Activated T-helper 1 cell treated with anti-CD3 and anti-CD28 coated beads, Interleukin-2, amount 50 U/mL, for 16 hours (primary cell): Measurements from ENCODE around the gene CST3.
"Not testable (repeated sequence)": the region's sequence is repeated elsewhere in the genome, so short reads cannot be mapped to it uniquely, and the experiment has no call there.

Experiments
- DNase-seq, 2 donors: peaks; one replicate each; pipeline ENCODE4 v3.0.0-alpha.2; 2020; ENCODE audit warnings: low read depth in 1 of 2, low spot score in 1 of 2

The CST3 gene, protein sequence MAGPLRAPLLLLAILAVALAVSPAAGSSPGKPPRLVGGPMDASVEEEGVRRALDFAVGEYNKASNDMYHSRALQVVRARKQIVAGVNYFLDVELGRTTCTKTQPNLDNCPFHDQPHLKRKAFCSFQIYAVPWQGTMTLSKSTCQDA

DNA sequence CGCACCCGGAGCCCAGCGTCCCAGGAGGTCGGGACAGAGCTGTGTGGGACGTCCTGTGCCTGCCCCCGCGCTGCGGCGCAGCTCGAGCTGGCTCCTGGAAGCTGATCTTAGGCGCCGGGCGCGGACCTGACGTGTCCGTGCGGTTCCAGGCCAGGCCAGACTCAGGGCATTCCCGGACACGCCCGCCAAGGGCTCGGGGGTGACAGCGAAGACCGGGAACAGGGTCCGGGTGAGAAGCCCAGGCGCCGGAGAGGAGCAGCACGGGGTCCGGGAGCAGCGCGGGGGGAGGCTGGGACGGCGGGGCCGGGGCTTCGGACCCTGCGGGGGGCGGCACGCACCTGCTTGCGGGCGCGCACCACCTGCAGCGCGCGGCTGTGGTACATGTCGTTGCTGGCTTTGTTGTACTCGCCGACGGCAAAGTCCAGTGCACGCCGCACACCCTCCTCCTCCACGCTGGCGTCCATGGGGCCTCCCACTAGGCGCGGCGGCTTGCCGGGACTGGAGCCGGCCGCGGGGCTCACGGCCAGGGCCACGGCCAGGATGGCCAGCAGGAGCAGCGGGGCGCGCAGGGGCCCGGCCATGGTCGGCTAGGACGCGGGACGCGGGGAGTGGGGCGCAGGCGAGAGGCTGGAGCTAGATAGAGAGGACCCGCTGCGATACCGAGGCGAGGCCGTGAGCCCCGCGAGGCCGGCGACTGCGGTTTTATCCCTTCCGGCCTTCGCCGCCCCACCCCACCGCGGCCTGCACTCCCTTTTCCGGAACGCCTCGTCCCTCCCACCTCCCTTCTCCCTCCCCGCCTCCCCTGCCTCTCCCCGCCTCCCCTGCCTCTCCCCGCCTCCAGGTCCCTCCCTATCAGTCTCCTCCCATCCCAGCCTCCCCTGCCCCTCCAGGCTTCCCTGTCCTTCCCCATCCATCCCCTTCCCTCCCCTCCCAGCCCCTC is at the start of gene CST3:
TSS of gene CST3 (minus strand) at position 674 of the 940 bp plus-strand sequence. CDS start at position 581, 93 bp downstream.
- no peak for DNase-seq

DNA sequence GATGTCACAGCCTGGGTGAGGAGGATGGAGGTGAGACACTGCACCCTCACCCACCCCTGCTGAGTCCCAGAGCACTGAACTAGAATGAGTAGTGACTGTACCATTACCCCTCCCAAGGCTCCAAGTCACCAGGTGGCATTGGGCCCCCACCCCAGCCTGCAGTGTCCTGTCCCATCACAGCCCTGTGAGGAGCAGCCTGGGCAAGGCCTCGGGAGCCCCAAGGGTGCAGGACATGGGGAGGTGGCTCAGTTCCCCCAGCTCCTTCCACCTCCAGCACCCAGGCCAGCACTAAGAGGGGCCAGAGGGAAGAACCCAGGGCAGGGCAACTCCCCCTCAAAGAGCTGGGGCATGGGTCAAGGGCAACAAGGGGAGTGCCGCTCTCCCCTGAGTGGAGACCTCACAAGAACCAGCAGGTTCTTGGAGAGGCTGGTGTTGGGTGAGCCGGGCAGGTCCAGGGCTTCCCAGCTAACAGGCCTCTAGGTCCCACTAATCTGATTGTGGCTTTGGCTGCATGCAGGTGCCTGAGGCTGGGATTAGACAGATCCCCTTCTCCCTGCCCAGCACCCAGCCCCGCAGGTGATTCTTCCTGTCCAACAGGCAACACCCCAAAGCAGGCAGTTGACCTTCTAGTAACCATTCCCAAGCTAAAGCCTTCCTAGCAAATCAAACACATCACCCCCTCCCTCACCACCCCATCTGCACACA is 48.4 kb upstream of the CST3 start:
- no peak for DNase-seq

DNA sequence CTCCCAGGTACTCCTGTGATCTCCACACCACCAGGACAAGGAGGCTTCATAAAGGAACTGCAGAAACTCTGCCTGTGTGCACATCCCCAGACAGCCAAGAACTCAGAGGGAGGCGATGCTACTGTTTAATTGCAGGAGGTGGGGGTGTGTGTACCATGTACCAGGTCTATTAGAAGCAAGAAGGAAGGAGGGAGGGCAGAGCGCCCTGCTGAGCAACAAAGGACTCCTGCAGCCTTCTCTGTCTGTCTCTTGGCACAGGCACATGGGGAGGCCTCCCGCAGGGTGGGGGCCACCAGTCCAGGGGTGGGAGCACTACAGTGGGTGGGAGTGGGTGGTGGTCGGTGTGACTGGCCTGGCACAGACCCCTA is 47.8 kb upstream of the CST3 start:
- DNase-seq, result not testable (repeated sequence)

DNA sequence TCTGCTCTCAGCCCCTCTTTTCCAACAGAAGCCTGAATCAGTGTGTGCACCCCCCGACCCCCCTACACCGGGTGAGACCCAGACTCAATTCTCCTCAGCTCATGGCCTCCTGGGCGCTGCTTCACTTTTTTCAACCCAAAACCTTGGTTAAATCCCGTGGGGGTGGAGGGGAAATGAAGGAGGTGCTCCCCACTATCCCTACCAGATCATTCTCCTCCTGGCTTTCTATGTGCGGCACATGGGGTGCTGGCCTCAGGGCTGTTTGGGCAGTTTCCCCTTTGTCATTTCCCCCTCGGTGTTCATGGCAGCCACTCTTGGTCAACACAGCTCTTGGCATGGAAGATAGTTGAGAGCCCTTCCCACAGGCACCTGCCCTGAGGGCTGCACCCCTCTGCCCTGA is 46.5 kb upstream of the CST3 start:
- no peak for DNase-seq

DNA sequence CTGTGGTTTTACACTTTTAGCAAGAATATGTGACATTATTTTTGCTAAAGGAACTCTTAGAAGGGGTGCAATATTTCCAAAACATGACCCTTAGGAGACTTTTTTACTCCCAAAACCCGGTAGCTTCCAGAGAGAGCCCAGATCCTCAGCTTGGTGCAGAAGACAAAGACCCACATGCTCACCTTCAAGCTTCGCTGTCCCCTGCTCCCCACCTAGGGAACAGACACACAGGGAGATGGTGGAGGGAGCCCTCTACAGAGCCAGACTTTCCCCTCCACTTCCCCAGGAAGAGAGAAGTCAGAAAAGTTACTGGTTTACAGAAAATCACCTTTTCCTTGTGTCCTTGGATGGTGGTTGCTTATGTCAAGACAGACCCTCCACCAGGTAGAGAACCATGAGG is 46.1 kb upstream of the CST3 start:
- no peak for DNase-seq

DNA sequence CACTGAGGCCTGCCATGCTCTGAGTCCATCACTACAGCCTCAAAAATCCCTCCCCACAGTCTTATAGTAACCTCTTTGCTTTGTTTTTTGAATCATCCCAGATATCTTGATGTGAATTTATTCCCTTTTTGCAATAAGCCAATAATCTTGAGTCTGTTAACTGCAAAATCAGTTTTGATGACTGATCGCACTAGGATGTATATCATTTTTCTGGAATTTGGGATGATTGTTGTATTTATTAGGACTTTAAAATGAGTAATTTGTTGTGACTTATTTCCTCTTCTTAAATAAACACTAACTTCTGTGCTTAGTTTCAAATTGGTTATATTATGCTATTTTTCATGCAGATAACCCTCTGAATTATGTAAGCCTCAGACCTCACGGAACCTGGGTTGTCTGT is 45.5 kb upstream of the CST3 start:
- no peak for DNase-seq

DNA sequence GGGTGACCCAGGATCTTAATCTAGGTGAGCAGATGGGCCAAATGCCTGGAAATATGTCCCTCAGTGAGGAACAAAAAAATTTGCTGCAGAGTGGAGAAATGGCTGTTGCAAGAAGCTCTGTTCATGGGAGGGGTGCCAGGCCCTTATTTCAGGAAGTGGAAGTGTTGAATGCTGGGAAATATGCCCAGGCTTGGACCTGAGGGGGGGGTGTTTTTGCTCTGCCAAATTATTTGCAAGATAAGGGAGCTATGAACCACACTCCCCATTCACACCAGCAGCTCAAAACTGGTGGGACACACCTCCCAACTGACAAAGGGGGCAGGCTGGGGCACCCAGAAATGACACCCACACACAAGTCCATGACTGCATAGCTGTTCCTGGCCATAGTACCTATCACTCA is 42.4 kb upstream of the CST3 start:
- no peak for DNase-seq

DNA sequence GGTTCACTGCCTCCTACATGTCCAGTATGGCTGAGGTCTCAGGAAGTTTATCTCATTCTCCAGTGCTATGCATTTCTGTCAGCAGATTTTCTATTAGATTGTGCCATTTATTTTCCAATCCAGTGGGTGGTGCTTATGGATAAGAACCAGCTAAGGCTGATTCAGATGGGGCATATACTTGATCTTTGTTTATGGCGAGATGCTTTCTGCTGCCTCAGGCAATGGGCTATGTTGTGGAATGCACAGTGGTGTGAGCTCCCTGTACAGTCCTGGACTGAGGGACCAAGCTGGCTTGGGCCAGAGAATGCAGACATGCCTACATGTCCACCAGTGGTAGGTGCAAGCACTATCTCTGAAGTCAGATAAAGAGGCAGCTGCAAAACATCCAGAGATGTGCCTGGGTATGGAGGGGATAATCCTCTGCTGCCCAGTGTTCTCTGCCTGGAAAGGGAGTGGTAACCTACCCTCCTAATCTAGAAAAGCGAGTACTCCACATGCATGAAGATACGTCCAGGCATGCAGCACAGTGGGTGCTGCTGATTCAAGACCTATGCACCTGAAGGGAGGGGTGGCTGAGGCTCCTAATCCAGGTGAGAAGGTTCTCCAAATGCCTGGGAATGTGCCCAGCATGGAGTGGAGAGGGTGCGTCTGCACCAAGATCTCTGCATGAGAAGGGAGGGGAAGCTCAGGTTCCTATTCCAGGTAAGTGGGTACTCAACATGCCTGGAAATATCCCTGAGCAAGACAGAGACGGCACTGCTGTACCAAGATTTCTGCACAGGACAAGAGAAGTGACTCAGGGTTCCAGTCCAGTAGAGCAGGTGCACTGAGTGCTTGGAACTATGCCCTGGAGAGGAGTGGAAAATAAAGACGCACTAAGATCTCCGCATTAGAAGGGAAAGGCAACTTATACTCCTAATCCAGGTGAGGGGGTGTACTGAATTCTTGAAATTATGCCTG is 41.7 kb upstream of the CST3 start:
- no peak for DNase-seq

DNA sequence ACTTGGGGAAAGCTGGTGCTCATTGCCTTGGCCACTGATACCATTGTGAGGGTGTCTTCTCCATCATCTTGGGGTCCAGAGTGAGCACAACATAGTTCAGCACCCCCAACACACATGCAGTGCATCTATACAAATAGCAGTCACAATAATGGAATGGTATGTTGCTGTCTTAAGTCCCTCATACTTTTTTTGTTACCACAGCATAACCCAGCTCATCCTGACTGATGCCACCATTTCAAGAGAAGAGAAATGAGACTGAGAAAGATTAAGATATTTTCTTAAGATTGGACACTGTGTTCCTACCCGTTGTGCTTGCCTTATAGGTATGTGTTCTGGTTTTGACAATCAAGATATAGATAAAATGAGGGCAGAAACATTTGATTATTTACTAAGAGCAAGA is 35.5 kb upstream of the CST3 start:
- DNase-seq, result no peak

DNA sequence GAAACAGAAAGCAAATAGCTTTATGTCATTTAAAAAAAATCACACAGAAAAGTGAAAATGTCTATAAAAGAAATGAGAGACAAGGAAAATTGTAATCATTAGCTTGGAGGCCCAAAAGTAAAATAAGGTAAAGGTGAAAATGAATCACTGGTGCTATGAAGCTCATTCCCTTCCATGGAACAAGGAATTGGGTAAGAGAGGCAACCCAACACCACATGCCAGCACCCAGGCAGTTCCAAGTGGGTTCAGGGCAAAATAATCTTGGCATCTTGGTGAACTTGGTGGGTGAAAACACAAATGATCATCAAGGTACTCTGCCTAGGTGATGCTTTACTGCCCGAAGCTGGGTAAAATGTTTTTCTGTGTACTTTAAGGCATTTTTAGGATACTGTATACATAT is 34.4 kb upstream of the CST3 start:
- no peak for DNase-seq

DNA sequence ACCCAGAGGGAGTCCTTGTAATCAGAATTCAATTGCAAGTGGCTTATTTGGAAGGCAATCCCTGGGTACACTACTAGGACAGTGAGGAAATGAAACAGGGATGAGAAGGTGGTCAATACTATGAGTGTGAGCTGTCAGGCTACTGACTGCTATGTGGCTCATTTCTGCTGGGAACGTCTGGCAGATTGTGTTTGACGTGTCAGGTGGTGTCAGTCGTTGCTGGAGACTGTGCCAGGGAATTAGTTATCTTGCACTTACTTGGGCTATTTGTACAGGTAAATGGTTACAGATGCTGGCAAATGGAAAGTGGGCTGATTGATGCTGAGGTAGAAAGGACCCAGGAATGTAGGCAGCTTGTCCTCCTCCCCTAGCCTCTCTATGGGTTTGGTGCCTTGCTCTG is 33.7 kb upstream of the CST3 start:
- DNase-seq, result no peak

DNA sequence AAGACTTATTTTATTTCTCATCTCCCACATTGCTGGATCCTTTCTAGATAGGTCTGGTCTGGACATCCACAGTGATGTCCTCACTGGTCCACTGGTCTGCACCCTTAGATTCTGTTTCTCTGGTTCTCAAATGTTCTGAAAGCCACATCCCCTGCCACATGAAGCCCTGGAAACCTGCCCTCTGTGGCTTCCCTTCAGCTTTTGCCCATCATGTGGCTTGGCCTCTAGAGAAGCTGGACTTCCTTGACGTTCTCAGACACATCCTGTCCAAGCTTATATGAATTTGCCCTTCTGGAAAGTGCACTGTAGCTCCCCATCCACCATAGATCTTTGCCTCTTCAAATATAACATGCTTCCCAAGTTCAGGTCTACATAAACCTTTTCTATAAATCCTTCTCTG is 32.6 kb upstream of the CST3 start:
- no peak for DNase-seq

DNA sequence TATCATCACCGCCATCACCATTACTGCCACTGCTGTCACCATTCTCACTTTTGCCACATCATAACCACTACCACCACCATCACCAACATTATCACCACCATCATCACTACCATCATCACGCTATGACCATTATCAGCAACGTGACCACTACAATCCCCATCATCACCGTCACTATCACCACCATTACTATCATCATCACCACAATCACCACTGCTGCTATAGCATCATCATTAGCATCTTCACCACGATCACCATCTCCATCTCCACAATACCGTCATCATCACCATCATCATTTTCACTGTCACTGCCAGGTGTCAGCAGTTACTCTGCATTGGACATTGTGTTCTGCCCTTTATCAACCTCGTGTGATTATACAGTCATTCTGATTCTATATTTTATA is 32.1 kb upstream of the CST3 start:
- no peak for DNase-seq

DNA sequence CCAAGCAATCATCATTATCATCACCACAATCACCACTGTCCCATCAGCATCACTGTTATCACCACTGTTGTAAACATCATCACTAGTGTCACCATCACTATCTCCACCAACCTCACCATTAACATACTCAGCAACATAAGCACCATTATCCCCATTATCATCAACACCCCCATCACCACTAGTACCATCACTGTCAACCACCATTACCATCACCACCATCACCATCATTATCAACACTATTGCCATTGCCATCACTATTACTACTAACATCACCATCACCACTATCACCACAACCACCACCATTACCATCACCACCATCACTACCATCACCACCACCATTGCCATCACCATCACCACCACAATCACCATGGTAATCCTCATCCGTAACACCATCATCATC is 31.6 kb upstream of the CST3 start:
- no peak for DNase-seq

DNA sequence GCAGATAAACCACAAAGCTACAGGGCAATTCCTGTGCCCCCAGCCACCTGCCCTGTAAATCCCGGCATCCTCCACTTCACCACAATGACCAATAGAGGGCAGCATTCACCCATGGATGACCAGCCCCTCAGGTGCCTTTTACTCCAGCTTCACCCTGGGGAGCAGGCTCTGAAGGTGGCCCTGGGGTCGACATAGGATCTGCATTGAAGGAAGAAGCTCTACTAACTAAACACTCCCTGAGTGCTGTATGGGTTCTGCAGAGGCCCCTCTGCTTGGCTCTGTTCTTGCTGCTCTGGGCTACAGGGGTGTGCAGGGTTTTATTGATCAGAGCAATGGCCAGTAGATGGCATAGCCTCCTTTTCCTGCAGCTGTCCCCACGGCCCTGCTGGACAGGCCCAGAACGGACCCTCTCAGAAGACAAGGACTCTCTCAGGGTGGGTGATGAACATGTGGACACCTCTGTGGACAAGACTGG is 30.8 kb upstream of the CST3 start:
- DNase-seq, result no peak

DNA sequence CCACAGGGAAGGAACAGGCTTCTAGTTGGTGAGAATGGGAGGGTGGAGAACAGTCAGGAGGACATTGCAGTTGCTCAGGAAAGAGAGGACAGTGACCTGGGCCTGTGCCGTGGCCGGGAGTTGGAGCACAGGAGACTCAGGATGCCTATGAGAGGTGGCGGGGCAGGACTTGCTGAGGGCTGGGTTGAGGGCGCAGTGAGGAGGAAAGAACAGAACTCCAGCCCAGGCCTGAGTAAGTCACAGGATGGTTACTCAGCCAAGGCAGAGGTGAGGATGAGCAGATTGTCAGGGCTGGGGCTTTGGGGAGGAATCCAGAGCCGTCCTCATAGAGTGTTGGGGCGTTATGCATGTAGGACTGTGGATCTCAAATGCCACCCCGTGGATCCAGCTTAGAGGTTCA is 29.9 kb upstream of the CST3 start:
- no peak for DNase-seq

DNA sequence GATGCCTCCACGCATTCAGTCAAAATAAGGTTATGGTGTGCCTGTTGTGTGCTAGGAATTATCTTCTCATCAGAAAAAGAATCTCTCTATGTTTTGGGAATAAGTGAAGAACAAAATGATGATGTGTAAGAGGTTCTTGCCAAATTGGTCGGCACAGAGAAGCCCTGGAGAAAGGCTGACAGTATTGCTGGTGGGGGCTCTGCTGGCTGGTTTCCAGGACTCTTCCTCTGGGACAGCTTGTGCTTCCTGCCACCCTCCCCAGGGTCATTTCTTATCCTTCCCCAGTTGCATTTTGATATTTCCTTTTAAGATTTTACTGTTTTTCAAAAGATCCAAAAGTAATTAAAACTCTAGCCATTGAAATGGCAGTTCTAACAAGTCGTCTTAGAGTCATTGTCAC is 28.9 kb upstream of the CST3 start:
- no peak for DNase-seq

DNA sequence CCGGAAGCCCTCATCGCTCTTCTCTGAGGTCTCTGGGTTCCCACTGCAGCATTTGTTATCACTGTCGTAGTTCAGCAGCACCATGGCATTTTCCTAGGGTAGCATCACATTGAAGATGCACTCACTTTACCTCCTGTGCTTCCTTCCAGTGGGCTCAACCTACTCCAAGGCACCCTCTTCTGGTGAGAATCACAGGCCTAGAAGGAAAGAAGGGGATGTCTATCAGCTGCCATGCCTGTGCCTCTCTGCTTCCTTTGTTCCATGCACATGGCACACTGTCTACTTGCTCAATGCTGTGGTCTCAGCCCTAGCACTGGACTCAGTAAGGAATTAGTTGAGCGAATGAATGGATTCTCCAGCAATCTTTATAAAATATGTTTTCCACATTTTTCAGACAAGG is 28.4 kb upstream of the CST3 start:
- DNase-seq, result no peak

DNA sequence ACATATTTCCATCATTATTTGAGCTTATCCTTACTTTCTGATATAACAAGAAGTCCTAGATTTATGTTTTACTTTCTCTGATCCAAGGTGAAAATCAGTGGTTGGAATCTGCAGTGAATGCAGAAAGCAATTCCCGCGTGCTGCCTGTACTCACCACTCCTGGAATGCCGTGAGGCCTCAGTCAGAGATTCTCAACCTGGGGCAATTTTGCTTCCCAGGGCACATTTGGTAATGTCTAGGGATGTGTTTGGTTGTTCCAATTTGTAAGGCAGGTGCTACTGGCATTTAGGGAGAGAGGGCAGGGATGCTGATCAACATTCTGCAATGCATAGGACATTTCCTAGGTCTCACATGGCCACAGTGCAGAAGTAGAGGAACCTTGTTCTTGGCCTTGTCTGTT is 27.2 kb upstream of the CST3 start:
- DNase-seq, result no peak

DNA sequence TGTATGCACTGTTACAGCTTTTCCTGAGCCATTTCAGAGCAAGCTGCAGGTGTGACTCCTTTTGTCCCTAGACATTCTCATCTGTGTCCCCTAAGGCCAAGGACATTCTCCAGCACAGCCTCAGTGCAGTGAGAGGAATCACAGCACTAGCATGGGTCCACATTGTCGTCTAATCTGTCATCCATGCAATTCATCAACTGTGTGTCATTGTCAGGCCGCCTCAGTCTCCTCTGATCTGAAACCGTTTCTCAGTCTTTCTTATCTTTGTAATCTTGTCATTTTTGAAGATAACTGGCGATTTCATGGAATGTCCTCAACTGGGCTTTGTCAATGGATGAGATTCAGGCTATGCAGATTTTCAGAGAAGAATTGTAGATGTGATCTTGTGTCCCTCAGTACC is 26.3 kb upstream of the CST3 start:
- not testable (repeated sequence) for DNase-seq

DNA sequence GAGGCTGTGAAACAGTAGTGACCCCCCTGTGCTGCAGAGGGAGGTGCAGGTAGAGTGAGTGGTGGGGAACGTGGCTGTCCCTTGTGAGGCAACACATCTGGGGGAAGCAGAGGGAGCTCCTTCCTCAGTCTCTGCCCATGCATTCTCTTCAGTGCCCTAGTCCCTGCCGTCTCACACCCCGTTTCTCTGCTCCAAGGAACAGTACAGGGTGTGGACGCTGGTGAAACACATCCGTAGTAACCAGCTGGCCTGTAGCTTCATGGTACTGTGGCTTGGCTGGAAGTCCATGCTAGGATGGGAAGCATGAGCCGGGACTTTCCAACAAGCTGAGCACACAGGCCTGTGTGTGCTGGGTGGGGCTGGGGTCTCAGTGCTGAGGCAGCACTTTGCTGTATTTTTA is 25.4 kb upstream of the CST3 start:
- no peak for DNase-seq
